Measurements from ENCODE around the gene PSMC5.

GRCh38 chr17:63841350-63842172 lies 14.3 kb downstream of the PSMC5 start:
- TF ChIP-seq POLR2AphosphoS5 (IDR thresholded peaks at IDR 0.05; ENCODE audit: low read depth, low read length), result no peak
- TF ChIP-seq POLR2A (IDR thresholded peaks at IDR 0.05; ENCODE audit: low read depth, low read length), result no peak
- no peak for TF ChIP-seq TAF1 (IDR thresholded peaks at IDR 0.05; ENCODE audit: low read depth, low read length)
- TF ChIP-seq SPI1 (IDR thresholded peaks at IDR 0.05; ENCODE audit: low read depth, low read length), result no peak

Data from GM12891 (cell line).